DND-41 (cell line): ENCODE data around the gene CFAP58.

Experiments
- ATAC-seq: fragments of 200-7000 bp; cut with Tn5 transposase; 3 replicates; pipeline ENCODE4 v1.9.1; 2021; ENCODE audit warnings: low read depth; ENCODE audit not compliant: insufficient read depth
- DNase-seq: peaks from one replicate; pipeline ENCODE4 v3.0.0-alpha.2; 2020
- H2AFZ ChIP-seq: 2 replicates; pipeline ENCODE4 v1.6.0; 2012; ENCODE audit warnings: low read depth, low read length
- H3K27ac ChIP-seq: 2 replicates; pipeline ENCODE4 v1.5.1; 2012; ENCODE audit warnings: low read length, inconsistent platforms
- H3K27me3 ChIP-seq: fragments of 200-600 bp; sonication (generic); 2 replicates; pipeline ENCODE4 v1.6.0; 2012; ENCODE audit warnings: low read length, mild to moderate bottlenecking, inconsistent platforms; ENCODE audit not compliant: insufficient read depth, poor library complexity
- H3K36me3 ChIP-seq: 2 replicates; pipeline ENCODE4 v1.5.1; 2012; ENCODE audit warnings: low read length, inconsistent platforms; ENCODE audit not compliant: insufficient read depth
- H3K4me1 ChIP-seq: 2 replicates; pipeline ENCODE4 v1.5.1; 2012; ENCODE audit warnings: mild to moderate bottlenecking, low read length; ENCODE audit not compliant: insufficient read depth
- H3K4me2 ChIP-seq: 2 replicates; pipeline ENCODE4 v1.6.0; 2012; ENCODE audit warnings: mild to moderate bottlenecking, moderate library complexity, low read length, inconsistent platforms; ENCODE audit not compliant: insufficient read depth
- H3K4me3 ChIP-seq, 2 experiments: fragments of 200-600 bp in 1 of 2; shearing (Covaris generic) in 1 of 2; 2 replicates each; pipeline ENCODE4 v1.5.1; 2012 to 2016; ENCODE audit warnings: inconsistent platforms in 2 of 2, low read length in 2 of 2, mild to moderate bottlenecking in 2 of 2, low read depth in 1 of 2, moderate library complexity in 1 of 2
- H3K79me2 ChIP-seq: 2 replicates; pipeline ENCODE4 v1.6.0; 2012; ENCODE audit warnings: low read length, inconsistent platforms; ENCODE audit not compliant: insufficient read depth
- H3K9ac ChIP-seq: 2 replicates; pipeline ENCODE4 v1.6.0; 2012; ENCODE audit warnings: low read depth, mild to moderate bottlenecking, inconsistent platforms, low read length, moderate library complexity
- H3K9me3 ChIP-seq: 2 replicates; pipeline ENCODE4 v1.5.1; 2012; ENCODE audit warnings: low read length, moderate library complexity, mild to moderate bottlenecking, inconsistent platforms; ENCODE audit not compliant: insufficient read depth, severe bottlenecking
- H4K20me1 ChIP-seq: 2 replicates; pipeline ENCODE4 v1.6.0; 2012; ENCODE audit warnings: low read length; ENCODE audit not compliant: insufficient read depth
- EZH2 ChIP-seq: IDR thresholded peaks from 3 replicates; pipeline ENCODE4 v1.6.1; 2012; ENCODE audit warnings: borderline replicate concordance, low read depth, mild to moderate bottlenecking, moderate library complexity, low read length, inconsistent platforms; ENCODE audit not compliant: severe bottlenecking
- TF ChIP-seq, protein P1 (sequence below): IDR thresholded peaks from 2 replicates; pipeline ENCODE4 v1.5.1; 2012; ENCODE audit warnings: borderline replicate concordance, low read length, moderate library complexity, mild to moderate bottlenecking; ENCODE audit not compliant: poor library complexity, severe bottlenecking; ENCODE audit errors: extremely low read depth

CFAP58 gene

GRCh38 chr10:104323085-104323484 is 30.5 kb upstream of the CFAP58 start:
- Histone ChIP-seq H3K9ac (no peak overlapping the region), H3K4me2 (no peak overlapping the region), H4K20me1 (peaks cover 96% of the 10 kb centered on the region), H3K9me3 (no peaks in the 10 kb centered on the region), H3K27ac (no peak overlapping the region), H3K27me3 (no peaks in the 10 kb centered on the region), H3K36me3 (peaks cover 5% of the 10 kb centered on the region; the same call in 1 of the 2 replicates), H3K4me1 (peaks cover 5% of the 10 kb centered on the region), H3K4me3 (no peak overlapping the region), H2AFZ (no peak overlapping the region), H3K79me2 (peaks cover 98% of the 10 kb centered on the region)
- no peak for TF ChIP-seq EZH2
- TF ChIP-seq, protein P1, sequence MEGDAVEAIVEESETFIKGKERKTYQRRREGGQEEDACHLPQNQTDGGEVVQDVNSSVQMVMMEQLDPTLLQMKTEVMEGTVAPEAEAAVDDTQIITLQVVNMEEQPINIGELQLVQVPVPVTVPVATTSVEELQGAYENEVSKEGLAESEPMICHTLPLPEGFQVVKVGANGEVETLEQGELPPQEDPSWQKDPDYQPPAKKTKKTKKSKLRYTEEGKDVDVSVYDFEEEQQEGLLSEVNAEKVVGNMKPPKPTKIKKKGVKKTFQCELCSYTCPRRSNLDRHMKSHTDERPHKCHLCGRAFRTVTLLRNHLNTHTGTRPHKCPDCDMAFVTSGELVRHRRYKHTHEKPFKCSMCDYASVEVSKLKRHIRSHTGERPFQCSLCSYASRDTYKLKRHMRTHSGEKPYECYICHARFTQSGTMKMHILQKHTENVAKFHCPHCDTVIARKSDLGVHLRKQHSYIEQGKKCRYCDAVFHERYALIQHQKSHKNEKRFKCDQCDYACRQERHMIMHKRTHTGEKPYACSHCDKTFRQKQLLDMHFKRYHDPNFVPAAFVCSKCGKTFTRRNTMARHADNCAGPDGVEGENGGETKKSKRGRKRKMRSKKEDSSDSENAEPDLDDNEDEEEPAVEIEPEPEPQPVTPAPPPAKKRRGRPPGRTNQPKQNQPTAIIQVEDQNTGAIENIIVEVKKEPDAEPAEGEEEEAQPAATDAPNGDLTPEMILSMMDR, result no peak
- ATAC-seq (no peak), DNase-seq (no peak)

- peaks cover 5% of the 10 kb centered on the region; the same call in 1 of the 2 replicates for H3K36me3 ChIP-seq
- no peak overlapping the region for H3K4me2 ChIP-seq
- no peak overlapping the region for H3K4me3 ChIP-seq
- H3K4me1 ChIP-seq, result peaks cover 12% of the 10 kb centered on the region
- H2AFZ ChIP-seq, result no peak overlapping the region
- DNase-seq, result no peak
- H3K27ac ChIP-seq, result no peak overlapping the region
- peaks cover 98% of the 10 kb centered on the region for H3K79me2 ChIP-seq
- TF ChIP-seq EZH2, result no peak
- peaks cover 96% of the 10 kb centered on the region for H4K20me1 ChIP-seq
- ATAC-seq, result no peak
- H3K27me3 ChIP-seq, result no peaks in the 10 kb centered on the region
- H3K9me3 ChIP-seq, result no peaks in the 10 kb centered on the region
- no peak overlapping the region for H3K9ac ChIP-seq
Measured at GRCh38 chr10:104323760-104324201, 29.9 kb upstream of the CFAP58 start.

DNA sequence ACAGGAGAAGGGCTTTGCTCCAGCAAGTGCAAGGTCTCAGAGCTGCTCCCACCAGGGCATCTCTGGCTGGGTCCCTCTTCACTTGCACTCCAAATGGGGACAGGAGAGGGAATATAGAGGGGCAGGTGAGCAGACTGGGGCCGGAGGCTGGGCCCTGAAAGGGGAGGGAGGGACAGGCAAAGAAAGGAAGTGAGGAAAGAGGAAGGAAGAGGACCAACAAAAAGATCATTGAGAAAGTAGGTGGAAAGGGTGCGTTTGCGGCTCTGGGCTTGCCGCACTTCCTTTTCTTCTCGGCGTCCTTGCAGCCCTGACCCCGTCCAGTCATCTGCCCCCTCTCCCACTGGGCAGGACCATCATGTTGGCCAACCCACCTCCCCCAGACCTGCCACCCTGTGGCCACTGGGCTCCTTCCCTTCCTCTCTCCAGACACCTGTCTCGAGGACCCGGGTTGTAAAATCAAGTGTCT is 29.4 kb upstream of the CFAP58 start:
- H2AFZ ChIP-seq, result no peak overlapping the region
- H3K36me3 ChIP-seq, result peaks cover 5% of the 10 kb centered on the region; the same call in 1 of the 2 replicates
- H4K20me1 ChIP-seq, result peaks cover 95% of the 10 kb centered on the region
- no peak overlapping the region for H3K4me2 ChIP-seq
- no peak for ATAC-seq
- no peak overlapping the region for H3K27ac ChIP-seq
- H3K27me3 ChIP-seq, result no peaks in the 10 kb centered on the region
- TF ChIP-seq EZH2, result no peak
- TF ChIP-seq, protein P1, result no peak
- DNase-seq, result no peak
- H3K9ac ChIP-seq, result no peak overlapping the region
- H3K9me3 ChIP-seq, result no peaks in the 10 kb centered on the region
- peaks cover 98% of the 10 kb centered on the region for H3K79me2 ChIP-seq
- H3K4me3 ChIP-seq, result no peak overlapping the region
- H3K4me1 ChIP-seq, result peaks cover 17% of the 10 kb centered on the region

DNA sequence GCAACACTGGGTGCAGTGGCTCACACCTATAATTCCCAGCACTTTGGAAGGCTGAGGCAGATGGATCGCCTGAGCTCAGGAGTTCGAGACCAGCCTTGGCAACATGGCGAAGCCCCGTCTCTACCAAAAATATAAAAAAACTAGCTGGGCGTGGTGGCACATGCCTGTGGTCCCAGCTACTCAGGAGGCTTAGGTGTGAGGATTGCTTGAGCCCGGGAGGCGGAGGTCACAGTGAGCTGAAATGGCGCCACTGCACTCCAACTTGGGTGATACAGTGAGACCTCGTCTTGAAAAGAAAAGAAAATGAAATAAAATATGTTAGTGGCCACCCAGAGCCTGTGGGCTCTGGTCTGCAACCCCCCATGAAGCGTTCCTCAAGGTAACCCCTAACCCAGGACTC is 28.7 kb upstream of the CFAP58 start:
- Histone ChIP-seq H2AFZ (no peak overlapping the region), H3K9ac (no peak overlapping the region), H3K27me3 (no peaks in the 10 kb centered on the region), H3K36me3 (peaks cover 5% of the 10 kb centered on the region; the same call in 1 of the 2 replicates), H3K79me2 (peaks cover 98% of the 10 kb centered on the region), H3K4me2 (no peak overlapping the region), H3K4me1 (peaks cover 24% of the 10 kb centered on the region), H3K9me3 (no peaks in the 10 kb centered on the region), H4K20me1 (peaks cover 96% of the 10 kb centered on the region), H3K27ac (no peak overlapping the region), H3K4me3 (no peak overlapping the region)
- TF ChIP-seq EZH2, result no peak
- TF ChIP-seq, protein P1, result no peak
- DNase-seq (no peak), ATAC-seq (no peak)
